IPS DF 4.7 (cell line): Measurements from ENCODE around the gene FGF14.
"Not testable (repeated sequence)": the region's sequence is repeated elsewhere in the genome, so short reads cannot be mapped to it uniquely, and the experiment has no call there.

Experiments
- DNase-seq: peaks from one replicate; pipeline ENCODE4 v3.0.0-alpha.2; 2013; ENCODE audit warnings: low spot score; ENCODE audit errors: extremely low read depth

The FGF14 gene

DNA sequence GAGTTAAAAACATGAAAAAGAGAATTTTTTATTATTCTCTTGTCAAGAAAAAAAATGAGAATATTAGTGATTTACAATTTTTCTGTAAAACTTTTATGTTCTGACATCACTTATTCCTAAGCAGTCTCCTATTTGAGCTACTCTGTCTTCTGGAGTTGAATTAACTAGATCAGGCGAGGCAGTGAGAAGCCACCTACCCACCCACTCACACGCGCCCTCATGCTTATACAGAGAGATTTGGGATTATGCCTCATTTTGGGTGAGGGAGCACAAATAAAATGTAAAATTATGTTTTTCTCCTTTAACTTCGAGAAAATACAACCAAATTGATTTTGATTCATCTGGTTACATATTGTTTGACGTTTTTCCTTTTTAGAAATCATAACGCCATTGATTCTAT is 524.9 kb downstream of the FGF14 start:
- DNase-seq, result no peak

DNA sequence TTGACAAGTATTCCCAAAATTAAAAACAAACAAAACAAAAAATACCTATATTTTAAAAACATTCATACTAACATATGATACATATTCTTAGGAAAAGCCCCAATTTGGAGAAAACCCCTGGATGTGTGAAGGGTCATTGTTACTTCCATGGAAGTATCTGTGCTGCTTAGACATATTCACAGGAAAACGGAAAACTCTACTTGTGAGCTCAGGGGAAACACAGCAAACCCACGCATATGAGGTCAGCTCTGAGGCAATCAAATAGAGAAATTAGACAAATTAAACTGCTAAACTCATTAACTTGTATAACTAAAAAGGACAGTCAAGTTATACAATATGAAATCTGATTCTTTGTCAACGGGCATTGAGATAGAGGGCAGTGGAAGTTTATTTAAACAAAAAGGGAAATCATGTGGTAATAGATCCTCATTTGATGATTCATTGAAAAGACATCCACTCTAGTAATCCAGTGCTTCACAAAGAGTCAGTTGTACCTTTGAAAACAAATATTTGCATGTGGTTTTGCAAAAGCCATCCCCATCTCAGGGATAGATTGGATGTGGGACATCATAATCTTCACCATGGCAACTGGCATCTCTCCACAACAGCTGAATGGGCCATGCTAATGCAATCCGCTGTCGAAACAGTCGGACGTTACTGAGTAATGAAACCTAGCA is 526.0 kb downstream of the FGF14 start:
- DNase-seq, result no peak

GRCh38 chr13:101875091-101875490 is 526.8 kb downstream of the FGF14 start:
- no peak for DNase-seq

GRCh38 chr13:101869553-101869952 is 532.3 kb downstream of the FGF14 start:
- DNase-seq, result no peak

- DNase-seq, result no peak
These were observed 533.0 kb downstream of the FGF14 start for GRCh38 chr13:101868585-101869469.

DNA sequence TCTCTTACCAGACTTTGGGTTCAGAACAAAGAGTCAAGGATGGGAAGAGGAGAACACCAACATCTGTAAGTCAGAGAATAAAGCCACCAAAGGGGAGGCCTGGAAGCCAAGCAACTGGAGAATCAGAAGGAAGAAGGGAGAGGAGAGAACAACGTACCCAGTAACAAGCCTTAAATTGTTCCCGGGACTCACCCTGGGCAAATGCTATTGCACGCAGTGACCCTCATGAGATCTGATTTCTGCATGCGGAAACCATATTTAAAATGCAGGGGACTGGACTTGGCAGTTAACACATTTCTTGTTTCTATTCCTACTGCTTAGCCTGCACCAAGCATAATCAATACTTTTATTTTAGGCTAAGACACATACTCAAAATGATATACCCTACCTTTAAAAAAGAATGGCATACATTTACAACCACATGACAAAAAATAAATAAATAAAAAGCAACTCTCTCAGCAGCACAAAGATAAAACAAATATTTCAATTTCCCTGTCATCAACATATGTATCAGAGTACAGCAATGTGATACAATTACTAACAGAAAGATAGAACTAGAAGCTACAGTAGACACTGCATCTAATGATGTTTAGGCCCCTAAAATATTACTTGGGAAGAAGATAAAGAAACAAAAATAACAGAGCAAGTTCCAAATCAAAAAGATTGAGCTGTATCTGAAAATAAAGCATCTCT is 534.8 kb downstream of the FGF14 start:
- DNase-seq, result no peak

DNA sequence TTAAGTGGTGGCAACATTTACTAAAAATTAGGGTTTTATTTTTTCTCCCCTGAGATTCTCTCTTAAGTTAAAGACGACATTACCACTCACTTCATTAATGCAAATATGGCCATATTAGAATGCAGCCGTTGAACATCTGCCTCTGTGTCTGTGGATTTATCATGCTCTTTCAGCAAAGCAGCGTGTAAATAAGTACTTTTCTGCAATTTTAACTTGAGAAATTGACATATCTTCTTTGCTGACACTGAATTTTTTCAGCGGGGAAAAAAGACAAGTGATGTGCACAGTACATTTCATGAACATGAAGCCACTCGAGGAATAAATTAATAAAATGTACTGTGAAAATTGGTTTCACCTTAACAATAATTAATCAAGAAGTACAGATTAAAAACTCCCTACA is 543.0 kb downstream of the FGF14 start:
- no peak for DNase-seq

- no peak for DNase-seq
These were observed 555.1 kb downstream of the FGF14 start for GRCh38 chr13:101846701-101847100.

DNA sequence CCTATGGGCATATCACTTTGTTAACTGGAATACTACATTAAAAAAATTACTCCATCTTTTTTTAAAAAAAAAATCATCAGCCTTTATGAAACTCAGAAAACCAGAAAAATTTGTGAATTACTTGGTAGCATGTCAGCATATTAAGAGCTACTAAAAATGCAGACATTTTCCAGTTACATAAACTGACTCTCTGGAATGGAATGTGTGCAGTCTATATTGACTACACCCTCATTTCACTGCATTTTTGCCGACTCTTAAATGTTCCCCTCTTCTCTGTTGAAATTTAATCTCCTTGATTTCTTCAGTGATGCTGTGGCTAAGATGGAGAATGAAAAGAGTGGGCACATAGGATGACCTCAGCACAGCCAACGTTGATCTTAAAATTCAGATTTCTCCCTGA is 555.6 kb downstream of the FGF14 start:
- DNase-seq, result no peak

DNA sequence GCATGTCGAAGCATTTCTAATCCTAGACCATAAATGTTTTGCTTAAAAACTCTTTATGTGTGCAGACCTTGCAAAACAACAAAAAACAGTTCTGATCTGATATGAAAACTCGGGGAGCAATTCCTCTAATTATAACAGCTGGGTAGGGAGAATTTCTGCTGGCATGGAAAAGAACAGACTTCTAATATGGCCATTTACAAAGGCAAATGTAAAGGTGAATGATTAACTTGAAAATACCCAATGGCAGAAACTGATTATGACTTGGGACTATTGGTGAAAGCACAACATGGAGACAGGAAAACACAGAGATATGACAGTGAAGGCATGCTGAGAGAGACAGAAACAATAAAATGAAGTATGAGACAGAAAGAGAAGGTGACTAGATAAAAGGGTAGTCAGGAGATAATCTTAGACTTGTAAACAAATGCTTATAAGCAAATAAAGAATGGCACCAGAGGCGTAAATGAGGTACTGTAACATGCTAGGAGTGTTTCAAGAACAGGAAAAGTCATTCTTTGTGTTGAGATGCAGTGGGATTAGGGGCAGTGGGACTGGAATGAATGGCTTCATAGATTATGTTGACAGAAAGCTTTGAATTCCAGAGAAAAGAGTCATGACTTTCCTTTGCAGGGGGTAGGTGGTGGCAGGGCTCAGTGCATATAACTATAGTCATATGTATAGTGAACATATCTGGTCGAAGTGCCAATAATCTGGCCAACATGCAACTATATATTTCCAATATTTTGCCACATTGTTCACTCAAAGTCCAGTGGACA is 556.4 kb downstream of the FGF14 start:
- no peak for DNase-seq

DNA sequence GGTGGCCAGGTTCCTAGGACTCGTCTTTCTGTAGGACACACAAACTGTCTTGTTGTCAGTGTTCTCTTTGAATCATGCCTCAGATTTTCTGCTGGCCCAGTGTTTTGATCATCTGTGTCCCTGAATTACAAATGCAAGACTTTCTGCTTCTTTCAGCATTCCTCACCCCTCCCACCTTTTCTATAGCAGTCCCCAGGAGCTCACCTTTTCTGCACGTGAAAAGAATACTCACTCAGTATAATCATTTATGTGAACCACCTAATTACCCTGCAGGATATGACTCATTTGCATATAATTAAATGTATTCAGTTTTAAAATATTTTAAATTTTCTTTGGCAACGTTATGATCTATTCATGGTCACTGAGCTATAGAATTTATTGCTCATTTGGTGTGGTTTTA is 560.1 kb downstream of the FGF14 start:
- DNase-seq, result no peak

- DNase-seq, result no peak
These were observed 563.5 kb downstream of the FGF14 start for GRCh38 chr13:101838323-101838722.

DNA sequence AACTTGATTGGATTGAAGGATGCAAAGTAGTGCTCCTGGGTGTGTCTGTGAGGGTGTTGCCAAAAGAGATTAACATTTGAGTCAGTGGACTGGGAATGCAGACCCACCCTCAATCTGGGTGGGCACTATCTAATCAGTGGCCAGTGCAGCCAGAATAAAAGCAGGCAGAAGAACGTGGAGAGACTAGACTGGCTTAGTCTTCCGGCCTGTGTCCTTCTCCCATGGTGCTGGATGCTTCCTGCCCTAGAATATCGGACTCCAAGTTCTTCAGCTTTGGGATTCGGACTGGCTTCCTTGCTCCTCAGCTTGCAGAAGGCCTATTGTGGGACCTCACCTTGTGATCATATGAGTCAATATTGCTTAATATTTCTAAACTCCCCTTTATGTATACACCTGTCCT is 564.1 kb downstream of the FGF14 start:
- not testable (repeated sequence) for DNase-seq

GRCh38 chr13:101837288-101837687 is 564.6 kb downstream of the FGF14 start:
- no peak for DNase-seq

DNA sequence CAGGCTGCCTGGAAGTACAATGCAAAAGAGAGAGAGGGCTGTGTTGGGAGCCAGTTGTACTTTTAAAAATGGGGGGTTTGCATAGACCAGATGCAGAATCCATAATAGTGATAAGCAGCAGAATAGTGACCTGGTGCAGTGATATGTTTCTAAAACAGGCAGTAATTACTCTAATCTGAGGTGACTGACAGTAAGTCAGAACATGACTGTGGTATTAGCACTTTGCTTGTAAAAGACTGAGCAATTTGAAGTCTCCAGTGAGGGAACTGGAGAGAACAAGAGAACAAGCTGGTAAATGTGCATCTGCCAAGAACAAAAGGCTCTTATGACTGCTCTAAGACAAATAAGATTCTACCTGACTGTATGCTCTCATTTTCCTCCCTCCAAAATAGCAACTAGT is 565.9 kb downstream of the FGF14 start:
- no peak for DNase-seq

DNA sequence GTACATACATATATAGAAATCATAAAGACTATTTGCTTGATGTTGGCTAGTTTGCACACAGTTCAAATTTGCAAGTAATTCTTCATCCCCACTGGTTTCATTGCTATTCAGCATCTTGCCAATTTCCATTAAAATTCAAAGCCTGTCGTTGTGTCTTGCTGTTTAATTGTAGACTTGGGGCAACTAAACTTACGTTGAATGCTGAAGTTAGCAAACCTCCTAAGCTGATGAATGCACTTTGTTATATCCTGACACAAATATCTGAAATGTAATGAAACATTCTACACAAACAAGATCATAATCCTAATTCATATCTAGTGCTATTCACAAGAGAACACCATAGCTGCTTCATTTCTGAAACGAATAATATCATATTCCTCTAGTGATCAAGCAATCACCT is 568.2 kb downstream of the FGF14 start:
- no peak for DNase-seq

GRCh38 chr13:101830035-101830434 is 571.8 kb downstream of the FGF14 start:
- DNase-seq, result no peak

DNA sequence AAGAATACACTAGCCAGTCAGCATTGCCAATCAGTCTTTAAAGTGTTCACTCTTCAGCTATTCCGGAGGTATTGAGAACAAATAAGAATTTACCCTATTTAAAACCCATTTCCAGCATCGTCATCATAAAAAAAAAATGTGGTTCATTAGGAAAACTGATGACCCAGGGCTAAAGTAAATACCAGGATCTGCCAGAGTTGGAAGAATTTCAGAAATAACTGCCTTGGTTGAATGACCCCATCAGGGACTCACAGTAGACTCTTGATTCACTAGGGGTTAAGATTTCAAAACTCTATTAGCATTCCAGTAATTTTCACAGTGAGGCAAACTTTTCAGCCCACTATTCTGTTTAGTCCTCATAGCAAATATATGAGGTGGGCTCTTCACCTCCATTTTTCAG is 572.4 kb downstream of the FGF14 start:
- DNase-seq, result no peak

DNA sequence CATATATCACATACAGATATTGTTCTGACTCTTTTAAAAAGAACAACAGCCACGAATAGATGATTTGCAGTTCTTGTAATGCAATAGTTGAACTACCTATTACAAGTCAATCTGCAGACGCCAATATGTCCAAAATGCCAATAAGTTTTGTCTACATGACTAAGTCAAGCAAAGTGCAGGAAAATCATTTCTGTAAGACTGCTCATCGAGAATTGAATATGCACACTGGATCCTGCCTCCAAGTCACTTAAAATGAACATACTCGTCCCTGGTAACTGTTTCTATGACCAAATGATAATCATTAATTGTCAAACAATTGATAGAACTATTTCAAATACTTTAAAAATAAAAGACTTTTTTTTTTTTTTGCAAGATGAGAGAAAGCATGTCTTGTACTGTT is 573.7 kb downstream of the FGF14 start:
- no peak for DNase-seq

DNA sequence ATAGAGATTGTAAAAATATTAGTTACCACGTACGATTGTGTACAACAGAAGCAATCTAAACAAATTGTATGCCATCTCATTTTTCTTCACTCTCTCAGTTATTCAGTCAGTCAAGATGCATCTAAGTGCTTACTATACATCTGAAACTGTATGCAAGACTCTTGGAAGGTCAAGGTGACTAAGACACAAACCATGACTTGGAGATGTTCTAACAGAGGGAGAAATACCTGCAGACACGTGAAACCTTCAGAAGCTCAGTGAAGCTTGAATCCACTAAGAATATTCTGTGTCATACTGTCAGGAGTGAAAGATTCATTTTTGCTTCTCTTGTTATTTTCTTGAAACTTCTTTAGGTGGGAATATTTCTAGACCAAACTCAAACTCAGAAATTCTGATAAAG is 584.0 kb downstream of the FGF14 start:
- DNase-seq, result no peak

DNA sequence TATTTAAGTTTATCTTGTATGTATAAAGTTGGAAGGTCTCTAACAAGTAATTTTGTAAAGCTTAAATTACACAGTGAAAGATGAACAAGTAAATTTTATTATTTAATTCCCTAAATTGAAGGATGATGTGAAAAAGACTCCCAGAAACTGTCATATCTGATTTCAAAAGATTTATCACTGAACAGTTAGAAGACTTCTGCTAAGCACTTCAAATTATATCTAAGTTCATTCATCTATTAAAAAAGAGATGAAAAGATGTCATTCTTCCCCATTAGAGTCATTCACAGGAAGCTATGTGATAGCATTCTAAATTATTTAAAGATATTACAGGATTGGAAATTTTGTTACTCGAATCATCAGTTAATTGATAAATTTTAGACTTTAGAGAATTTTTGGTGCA is 590.0 kb downstream of the FGF14 start:
- no peak for DNase-seq
